GM10266 (cell line): ENCODE results near the gene LRRC32.

ENCODE experiments used
- DNase-seq: peaks from one replicate; pipeline ENCODE4 v3.0.0; 2012; ENCODE audit errors: extremely low spot score
- TF ChIP-seq, protein P1 (sequence below): IDR thresholded peaks from 2 replicates; pipeline ENCODE4 v1.5.1; 2012; ENCODE audit warnings: mild to moderate bottlenecking, low read depth; ENCODE audit not compliant: control insufficient read depth, insufficient read depth; ENCODE audit errors: missing control alignments

Gene LRRC32

DNA sequence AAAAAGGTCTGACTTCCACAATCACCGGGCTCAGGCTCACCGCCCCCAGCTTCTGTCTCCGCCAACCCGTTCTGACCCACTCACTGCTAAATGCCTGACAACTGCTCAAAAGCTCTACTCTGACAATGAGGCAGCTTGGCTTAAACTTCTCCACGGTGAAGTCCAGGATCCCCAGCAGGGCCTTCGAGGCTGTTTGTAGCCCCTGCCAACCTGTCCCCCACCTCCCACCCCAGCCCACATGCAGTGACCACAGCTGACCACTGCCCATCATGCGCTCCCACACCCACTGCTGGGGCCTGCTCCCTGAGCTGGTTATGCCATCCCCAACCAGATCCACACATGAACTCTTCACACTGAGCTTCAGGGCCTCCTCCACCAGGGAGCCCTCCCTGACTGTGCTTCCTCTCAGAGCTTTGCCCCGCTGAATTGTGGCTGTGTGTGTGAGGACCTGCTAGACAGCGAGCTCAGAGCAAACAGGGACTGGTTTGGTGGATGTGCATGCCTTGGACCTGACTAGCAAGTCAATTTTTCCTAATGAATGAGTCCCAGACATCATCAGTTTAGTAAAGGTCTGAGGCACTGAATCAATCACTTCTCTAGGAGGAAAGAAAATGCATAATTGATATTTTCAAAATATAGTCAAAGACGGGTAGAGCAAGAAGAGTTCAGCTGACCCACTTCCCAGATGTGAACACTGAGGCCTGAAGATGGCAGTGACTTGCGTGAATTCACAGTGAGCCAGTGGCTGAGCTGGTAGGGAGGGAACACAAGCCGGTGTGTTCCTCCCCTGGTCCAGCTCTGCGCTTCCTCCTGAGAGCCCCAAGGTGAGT lies 7.7 kb downstream of the LRRC32 start:
- no peak for DNase-seq

DNA sequence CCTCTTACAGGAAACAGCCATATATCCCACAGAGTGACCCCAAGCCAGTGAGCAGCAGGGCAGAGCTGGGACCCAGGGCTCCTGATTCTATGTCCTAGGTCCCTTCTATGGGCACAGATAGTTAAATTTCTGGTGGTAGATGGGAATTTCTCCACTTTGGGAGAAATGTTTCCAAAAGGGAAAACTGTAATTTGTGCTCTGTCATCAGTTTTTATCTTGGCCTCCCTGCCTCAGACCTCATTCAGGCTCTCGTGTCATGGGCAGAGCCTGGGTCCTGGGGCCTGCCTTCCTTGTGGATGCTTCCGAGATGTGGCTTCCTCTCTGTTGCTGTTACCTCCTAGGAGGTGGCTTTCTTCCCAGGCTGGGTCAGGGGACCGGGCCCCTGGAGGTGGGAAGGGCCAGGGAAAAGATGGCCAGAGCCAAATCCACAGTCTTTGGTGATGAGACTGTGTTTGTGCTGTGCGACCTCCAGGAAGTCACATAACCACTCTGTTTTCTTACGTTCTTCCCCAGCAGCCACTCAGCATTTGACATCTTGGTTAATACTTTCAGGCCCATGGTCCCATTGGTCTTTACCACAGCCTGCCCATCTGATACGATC lies 8.6 kb downstream of the LRRC32 start:
- DNase-seq, result no peak
- TF ChIP-seq, protein P1, sequence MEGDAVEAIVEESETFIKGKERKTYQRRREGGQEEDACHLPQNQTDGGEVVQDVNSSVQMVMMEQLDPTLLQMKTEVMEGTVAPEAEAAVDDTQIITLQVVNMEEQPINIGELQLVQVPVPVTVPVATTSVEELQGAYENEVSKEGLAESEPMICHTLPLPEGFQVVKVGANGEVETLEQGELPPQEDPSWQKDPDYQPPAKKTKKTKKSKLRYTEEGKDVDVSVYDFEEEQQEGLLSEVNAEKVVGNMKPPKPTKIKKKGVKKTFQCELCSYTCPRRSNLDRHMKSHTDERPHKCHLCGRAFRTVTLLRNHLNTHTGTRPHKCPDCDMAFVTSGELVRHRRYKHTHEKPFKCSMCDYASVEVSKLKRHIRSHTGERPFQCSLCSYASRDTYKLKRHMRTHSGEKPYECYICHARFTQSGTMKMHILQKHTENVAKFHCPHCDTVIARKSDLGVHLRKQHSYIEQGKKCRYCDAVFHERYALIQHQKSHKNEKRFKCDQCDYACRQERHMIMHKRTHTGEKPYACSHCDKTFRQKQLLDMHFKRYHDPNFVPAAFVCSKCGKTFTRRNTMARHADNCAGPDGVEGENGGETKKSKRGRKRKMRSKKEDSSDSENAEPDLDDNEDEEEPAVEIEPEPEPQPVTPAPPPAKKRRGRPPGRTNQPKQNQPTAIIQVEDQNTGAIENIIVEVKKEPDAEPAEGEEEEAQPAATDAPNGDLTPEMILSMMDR, result no peak

More for the DNA sequence above, 7.7 kb downstream of the LRRC32 start:
- TF ChIP-seq, protein P1, result no peak

DNA sequence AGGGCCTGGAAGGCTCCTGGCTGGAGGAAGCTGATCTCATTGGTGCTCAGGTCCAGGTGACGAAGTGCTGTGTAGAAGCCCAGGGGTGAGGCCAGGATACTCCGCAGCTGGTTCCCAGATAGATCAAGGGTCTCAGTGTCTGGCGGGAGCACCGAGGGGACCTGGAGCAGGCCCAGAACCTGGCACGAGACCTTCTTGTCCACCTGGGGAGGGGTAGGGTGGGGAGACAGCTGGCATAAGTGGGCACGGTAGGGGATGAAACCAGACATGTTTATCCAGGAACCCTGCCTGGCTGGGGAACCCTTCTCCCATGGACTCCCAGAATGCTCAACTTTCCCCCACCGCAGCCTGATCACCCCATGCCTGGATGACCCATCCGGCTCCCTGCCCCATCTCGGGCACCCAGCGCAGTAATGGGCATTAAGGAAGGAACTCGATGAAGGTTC lies 9.2 kb downstream of the LRRC32 start:
- TF ChIP-seq, protein P1, result no peak
- no peak for DNase-seq

DNA sequence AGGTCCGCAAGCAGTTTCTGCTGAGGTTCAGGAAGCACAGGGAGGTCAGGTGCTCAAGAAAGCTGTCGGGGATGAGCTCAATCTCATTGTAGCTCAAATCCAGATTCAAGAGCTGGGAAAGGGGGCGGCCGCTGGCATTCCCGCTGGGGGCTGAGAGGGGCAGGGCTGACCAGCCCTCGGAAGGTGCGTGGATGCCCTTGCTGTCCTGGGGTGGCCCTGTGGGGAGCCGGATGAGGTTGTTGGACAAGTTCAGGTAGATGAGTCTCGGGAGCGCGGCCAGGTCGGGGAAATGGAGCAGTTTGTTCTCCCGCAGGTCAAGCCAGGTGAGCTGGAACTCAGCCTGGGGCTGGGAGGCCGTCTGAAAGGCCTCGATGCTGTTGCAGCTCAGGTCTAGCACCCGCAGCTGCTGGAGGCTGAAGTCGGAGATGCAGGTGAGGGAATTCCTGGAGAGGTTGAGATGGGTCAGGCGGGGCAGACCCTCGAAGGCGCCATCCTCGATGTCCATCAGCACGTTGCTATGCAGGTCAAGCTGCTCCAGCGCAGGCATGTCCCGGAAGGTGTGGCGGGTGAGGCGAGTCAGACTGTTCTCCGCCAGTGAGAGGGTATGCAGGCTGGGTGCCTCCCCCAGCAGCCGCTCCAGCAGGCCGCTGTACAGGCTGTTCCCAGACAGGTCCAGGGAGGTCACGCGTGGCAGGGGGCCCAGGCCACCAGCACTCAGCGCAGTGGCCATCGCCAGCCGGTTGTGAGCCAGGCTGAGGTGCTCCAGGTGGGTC lies 9.8 kb downstream of the LRRC32 start:
- TF ChIP-seq, protein P1, result no peak
- no peak for DNase-seq

DNA sequence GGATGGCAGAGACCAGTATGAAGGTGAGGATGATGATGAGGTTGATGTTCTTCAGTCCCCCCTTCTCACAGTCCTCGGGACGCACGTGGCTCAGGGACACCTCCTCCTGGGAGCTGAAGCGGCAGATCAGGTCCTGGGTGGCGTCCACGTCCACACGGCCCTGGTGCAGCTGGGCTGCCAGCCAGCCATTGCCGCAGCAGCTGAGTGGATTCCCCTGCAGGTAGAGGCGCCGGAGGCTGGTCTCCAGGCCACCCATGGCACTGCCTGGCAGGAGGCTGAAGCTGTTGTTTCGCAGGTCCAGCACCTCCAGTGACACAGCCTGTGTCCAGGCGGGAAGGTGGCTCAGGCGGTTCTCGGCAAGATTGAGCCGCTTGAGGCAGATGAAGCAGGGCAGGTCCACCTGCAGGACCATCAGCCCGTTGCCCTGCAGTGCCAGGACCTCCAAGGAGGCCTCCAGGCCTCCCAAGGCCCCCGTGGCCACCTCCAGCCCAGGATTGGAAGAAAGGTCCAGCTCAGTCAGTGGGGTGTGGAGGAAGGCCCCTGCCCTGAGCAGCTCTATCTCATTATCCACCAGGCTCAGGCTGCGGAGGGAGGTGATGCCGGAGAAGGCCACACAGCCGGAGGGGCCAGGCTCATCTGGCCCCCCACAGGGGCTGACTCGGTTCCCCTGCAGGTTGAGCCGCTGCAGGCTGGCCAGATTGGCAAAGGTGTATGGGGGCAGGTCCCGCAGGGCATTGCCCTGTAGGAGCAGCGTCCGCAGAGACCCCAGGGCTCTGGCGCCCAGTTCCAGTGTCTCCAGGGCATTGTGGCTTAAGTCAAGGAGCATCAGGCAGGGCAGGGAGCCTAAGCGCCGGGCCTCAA lies 10.6 kb downstream of the LRRC32 start:
- no peak for DNase-seq
- TF ChIP-seq, protein P1, result no peak

DNA sequence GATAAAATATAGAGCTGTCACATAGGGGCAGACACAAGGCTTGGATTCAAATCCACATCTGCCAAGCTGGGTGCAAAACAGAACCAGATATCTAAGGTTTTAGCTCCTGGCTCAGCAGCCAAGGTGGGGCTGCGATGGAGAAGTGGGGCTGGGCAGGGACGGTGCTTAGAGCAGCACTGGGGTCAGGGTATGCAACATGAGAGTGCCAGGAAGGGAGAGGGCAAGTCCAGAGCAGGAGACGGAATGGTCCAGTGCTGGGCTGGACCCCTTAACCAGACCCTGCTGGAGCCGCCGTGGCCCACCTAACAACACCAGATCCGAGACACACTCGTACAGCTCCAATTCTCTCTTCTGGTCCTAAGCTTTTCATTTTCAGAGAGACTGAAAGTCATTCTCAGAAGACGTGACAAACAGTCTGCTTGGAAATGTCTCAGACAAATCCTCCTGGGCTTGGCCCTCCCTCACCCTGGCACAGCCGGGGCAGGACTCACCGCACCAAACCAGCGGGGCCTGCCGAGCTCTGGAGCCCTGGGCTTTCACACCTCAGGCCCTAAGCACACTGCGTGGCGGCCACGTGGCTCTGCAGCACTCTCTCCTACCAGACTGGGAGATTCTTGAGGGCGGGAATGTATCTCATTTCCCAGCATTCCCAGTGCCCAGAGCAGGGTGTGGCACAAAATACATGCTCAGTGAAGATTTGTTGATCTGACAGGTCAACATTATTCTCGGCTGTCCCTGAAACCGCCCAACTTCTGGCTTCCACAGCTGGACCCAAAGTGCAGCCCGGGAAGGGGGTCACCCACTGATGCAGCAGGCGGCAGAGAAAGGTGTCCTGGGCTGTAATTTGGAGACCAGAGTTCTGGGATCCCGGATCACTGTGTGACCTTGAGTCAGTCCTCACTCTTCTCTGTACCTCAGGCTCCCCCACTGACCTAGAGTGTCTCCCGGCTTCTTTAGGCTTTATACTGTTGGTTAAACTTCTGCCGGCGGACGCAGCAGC lies 11.6 kb downstream of the LRRC32 start:
- TF ChIP-seq, protein P1, result no peak
- DNase-seq, result no peak
